NCI-H774 (cell line): ENCODE measurements around the gene OR7D2.

ENCODE experiments used
- DNase-seq: peaks from one replicate; lab custom pipeline; 2025; lab: John Stamatoyannopoulos, UW

The OR7D2 gene

GRCh38 chr19:9205501-9206113, 26.8 kb downstream of the OR7D2 start:
- peak; percentile 29 for DNase-seq

- DNase-seq, result no peak
Observed at GRCh38 chr19:9219489-9219888, 40.7 kb downstream of the OR7D2 start, which contains the start of gene OR7D4. OR7D4 (minus strand) TSS chr19:9219589; CDS start chr19:9214837, 4,752 bp downstream.
